Left forelimb (tissue), 1 donor: ENCODE measurements around the gene HEXB.
"Not testable (repeated sequence)": the region's sequence is repeated elsewhere in the genome, so short reads cannot be mapped to it uniquely, and the experiment has no call there.

ENCODE experiments used
- DNase-seq: peaks from one replicate; pipeline ENCODE4 v3.0.0-alpha.2; 2018; ENCODE audit warnings: low spot score

Gene HEXB

DNA sequence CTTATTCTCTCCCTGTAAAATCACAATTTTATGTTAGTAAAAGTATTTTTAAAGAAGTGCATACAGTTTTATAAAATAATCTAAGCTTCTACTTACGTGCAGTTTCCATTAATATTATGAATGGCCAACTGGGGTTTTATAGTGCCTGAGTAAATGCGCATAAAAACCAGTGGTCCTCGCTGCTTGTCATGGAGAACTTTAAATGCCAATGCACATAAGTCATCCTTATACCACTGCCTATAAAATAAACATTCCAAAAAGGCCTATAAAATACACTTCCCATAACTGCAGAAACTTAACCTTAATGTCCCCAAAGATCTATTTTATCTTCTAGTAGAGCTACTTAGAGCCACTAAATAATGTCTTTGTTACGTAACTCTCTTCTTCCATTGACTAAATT is 53.4 kb downstream of the HEXB start:
- no peak for DNase-seq

DNA sequence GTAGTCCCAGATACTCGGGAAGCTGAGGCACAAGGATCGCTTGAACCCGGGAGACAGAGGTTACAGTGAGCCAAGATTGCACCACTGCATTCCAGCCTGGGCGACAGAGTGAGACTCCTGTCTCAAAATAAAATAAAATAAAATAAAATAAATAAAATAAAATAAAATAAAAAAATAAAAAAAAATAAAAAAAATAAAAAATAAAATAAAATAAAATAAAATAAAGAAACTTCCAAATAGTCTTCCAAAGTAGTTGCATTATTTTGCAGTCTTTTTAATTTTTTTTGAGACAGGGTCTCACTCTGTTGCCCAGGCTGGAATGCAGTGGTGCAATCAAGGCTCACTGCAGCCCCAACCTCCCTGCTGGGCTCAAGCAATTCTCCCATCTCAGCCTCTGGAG is 63.7 kb downstream of the HEXB start:
- DNase-seq = not testable (repeated sequence)

DNA sequence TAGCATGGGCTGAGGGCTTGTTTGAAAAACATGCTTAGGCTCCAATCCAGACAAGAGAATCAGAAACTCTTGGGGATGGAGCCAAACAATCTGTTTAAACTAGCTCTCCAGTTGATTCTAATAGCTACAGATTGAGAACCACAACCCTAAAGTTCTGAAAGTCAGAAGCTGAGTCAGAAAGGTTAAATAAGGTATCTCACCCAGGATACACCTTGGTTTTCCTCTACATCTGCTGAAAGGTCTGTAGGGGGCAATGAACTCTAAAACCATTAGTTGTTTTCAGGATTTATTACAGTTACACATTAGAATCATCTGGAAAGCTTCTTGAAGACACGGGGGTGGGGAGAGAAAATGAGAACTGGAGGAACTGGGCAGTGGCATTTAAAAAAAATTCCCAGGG is 76.2 kb downstream of the HEXB start:
- no peak for DNase-seq

DNA sequence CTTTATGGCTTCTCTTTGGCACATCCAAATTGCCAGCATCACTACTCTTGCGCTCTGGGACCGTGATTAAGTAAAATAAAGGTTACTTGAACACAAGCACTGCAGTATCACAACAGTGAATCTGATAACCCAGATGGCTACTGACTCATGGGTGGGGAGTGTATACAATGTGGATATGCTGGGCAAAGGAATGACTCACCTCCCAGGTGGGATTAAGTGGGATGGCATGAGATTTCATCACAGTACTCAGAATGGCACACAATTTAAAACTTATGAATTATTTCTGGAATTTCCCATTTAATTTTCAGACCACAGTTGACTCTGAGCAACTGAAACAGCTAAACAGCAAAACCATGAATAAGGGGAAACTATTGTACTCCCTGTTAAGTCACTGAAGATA is 77.6 kb downstream of the HEXB start:
- DNase-seq = no peak

DNA sequence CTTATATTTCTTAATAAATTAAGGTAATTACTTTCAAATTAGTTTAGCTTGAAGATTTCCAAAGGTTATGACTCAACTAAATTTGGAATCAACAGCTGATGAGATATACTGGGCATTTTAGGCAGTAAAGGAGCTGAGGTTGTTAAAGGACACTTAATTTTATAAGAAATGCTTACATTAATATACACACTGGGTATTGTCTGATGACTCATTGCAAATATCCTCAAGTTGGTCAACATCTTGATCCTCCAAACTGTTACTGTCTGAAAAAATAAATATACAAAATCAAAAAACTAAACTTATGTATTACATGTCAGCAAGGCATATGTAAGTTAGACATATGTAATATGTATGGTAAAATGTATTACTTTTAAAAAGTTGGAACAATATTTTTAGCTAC is 78.5 kb downstream of the HEXB start:
- no peak for DNase-seq

DNA sequence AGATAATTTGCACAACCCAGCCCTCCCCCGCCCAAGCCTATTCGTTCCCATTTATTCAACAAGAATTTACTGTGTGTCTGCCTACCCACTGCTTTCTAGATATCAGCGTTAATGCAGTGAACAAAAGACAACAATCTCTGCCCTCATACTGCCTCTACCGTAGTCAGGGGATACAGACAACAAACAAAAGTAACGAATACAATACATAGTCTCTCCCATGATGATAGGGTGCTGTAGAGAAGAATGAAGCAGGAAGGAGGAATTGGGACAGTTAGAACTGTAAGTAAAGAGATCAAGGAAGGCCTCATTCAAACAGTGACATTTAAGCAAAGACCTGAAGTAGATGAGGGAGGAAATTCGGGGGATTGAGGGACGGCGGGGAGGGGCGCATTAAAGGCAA is 80.2 kb downstream of the HEXB start:
- no peak for DNase-seq

DNA sequence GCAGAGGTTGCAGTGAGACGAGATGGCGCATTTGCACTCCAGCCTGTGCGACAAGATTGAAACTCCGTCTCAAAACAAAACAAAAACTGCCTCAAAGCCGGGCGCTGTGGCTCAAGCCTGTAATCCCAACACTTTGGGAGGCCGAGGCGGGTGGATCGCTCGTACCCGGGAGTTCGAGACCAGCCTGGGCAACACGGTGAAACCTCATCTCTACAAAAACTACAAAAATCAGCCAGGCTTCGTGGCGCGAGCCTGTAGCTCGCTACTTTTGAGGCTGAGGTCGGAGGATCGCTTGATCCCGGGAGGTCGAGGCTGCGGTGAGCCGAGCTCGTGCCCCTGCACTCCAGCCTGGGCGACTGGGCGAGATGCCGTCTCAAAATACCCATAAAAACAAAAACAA is 80.9 kb downstream of the HEXB start:
- no peak for DNase-seq

DNA sequence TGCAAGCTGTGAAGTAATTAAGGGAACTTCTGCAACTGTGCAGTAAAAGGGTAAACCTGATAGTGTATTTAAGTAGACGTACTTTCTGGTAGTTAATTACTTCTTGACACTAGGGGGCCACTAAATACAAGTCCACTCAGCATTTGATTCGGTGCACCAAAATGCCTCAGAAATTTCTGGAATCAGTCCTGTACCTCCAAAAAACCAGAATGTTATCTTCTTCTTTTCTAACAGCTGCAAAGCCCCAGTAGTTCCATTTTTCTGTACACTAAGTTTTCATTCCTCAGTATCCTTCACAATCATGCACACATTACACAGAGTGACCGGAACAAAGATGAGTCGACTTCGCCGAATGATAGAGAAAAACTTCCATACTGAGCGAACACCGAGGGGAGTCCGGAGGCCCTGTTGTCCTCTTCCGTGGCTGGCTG is 81.4 kb downstream of the HEXB start:
- no peak for DNase-seq

DNA sequence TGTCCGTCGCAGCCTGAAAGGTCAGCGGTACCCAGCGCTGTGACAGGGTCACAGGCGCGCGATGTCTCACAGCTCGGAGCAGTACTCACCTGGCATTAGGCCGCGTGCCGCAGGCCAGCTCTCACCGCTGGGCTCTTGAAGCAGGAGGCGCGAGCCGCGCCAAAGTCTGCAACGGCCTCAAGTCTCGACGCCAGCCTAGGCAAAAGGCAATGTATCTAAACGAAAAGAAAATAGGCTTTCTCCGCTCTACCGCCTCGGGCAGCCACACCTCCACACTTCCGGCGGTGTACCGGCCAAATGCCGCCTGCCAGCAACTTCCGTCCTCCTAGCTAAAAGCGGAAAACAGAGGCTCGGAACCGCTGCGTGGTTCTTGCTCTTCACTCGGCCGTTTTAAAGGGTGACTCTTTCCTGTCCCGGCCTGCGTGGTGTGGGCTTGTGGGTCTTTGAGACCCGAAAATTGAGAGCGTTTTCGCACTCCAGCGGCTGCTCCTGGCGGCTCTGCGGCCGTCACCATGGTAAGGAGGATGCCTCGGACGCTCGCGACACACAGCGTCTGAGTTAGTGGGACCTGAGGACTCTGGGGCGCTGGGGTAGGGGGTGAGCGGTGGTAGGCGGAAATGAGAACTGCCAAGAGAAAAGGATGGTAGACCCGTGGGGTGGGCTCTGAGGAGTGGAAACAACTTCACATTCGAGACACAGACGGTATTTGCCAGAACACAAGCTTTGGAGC is 82.0 kb downstream of the HEXB start, which contains the start of the genes GFM2 and NSA2:
Gene GFM2 (minus strand): TSS at position 269 of the 730 bp plus-strand sequence. CDS start 3,375 bp downstream, outside the sequence.
Gene NSA2 (plus strand): TSS at position 401 of the 730 bp plus-strand sequence. CDS start 112 bp downstream, at position 513.
- peak; percentile 96 for DNase-seq

DNA sequence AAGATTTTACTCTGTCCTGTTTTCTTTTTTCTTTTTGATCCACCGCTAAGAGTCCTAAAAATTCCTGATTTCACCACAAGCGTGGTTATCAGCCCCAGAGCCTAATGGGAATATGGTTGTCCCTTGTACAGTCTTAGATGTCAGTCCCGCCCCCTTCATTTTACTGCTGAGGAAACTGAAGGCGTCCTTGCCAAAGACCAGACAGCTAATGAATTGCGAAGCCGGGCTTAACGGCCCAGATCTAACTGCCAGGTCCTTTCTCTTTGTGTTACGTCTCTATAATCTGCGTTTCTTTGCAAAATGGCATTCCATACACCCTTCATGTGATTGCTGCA is 82.5 kb downstream of the HEXB start:
- DNase-seq = no peak
